GM12892 (cell line): Measurements from ENCODE around the gene GSTA4.

Experiments used
- POLR2AphosphoS5 ChIP-seq: IDR thresholded peaks from 2 replicates; pipeline ENCODE4 v1.6.1; 2011; ENCODE audit warnings: low read depth, low read length, control low read depth
- TAF1 ChIP-seq: IDR thresholded peaks from 2 replicates; pipeline ENCODE4 v1.6.1; 2011; ENCODE audit warnings: low read depth, mild to moderate bottlenecking, control low read depth, low read length, borderline replicate concordance

GRCh38 chr6:53044071-53044470 is 49.0 kb upstream of the GSTA4 start:
- TF ChIP-seq TAF1 (no peak), POLR2AphosphoS5 (no peak)
